UCSD-AML1 (cell line): ENCODE measurements around the gene GNAT1.
A peak's percentile ranks its signal among the peaks of the same experiment; 100 is the strongest.
"Not testable (repeated sequence)": the region's sequence is repeated elsewhere in the genome, so short reads cannot be mapped to it uniquely, and the experiment has no call there.

Source experiments
- DNase-seq: peaks from one replicate; lab custom pipeline; 2025; ENCODE audit not compliant: unreplicated experiment; lab: John Stamatoyannopoulos, UW

The GNAT1 gene

DNA sequence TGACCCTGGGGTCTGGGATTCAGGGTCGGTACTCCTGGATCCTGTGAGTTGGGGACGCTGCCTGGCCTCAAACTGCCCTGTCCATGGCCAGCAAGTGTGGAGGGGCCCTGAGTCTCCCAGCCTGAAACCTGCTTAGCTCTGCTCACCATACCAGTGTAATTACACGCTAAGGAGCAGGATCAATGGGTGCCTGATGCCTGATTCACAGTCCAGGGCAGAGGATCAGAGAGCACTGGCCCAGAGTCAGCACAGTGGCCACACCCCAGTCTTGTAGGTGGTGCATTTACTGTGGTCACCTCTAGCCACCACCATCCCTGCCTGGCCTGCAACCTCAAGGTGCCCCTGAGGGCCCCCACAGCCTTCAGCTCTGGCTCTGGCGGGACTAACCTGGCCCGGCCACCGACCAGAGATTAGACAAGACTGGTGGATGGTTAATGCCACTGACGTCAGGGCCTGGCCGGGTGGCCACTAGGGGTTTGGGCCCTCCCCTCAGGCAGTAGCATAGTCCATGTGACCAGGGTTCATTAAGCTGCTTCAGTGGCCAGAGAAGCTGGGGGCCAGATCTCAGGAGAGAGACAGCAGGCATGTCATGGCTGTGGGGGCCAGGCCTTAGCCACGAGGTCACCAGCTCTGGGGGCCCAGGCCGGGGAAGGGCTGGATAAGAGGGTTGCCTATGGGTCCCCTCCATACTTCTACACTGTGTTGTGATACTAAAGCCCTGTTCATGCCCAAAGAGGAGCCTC lies 10.3 kb downstream of the GNAT1 start:
- no peak for DNase-seq

DNA sequence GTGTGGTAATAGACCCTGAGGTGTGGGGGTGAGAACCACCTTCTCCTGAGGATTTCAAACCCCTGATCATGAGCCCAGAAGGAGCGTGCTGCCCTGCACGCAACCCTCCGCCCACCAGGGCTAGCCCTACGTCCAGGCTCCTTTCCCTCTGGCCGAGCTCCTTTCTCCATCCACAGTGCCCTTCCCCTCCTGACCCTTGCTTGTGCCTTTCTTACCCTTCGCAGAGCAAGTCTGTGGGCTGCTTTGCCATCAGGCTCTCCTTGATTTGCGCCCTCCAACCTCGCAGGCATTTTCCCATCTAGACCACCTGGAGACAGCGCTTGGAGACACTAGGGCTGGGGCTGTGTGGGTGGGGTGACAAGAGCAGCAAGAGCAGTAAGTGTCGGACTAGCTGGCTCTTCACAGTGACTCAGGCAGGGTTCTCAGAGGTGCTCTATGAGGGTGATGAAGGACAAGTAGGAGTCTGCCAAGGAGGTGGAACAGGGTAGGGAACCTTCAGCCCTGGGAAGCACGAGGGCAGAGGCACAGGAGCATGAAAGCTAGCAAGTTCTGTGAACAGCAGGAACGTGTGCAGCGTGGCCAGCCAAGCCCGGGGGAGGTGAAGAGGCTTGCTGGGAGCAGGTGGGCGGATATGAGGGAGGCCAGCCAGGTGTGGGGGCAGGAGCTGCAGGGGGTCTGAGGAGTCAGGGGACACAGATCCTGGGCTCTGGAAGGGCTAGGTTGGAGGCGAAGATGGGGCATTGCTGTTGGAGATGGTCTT lies 11.1 kb downstream of the GNAT1 start:
- DNase-seq = no peak

DNA sequence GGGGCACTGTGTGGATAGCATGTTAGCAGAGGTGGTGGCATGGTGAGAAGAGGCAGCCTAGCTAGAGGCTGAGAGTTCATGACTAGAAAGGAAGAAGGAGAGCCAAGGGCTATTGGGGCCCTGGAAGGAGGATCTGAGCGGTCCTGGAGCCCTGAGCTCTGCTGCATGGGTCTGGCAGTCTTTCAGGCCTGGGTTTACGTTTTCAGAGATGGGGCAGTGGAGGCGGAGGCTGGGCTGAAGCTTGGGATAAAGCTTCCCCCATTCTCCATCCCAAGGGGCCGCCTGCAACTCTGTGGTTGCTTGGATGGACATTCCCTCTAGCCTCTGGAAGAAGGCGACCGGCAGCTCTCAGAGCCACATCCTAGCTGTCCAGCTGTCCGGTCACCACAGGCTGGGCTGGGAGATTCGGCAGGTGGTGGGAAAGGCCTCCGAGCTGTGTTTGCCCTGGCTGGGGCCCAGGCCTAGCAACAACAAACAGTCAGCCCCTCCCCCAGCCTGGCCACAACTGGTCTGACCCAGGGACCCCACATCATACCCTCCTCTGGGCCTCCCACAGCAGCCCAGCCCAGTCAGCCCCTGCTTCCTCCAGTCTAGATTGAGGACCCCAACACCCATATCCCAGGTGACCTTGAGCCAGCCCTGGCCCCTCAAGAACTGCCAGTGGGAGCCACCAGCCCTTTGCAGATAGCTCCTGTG lies 11.9 kb downstream of the GNAT1 start:
- DNase-seq = no peak

- no peak for DNase-seq
These were observed 12.7 kb downstream of the GNAT1 start for GRCh38 chr3:50203809-50204803.

DNA sequence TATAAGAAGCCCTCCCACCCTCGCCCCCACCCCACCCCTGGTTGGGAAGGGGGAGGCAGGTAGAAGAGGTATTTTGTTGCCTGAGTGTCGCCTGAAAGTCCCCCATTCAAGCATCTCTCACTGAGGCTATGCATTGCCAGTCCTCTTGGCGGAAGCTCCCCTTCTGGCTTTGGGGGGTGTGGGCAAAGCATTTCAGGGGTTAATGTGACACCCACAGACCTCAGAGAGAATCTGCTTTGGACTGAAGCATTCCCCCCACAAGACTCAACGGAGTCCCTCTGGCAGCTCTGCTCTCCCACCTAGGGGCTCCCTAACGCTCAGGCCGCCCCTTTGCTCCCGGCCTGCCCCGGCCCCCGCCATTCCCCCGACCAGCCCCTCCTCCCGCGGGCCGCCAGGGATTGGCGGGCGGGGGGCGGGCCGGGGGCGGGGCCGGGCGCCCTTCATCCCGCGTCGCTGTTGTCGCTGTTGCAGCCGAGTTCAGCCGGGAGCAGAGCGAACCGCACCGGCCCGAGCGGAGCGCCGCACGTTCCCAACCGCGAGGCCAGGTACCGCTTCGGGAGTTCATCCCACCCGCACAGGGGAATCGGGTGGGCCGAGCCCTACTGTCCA lies 13.5 kb downstream of the GNAT1 start, which contains the start of gene SLC38A3:
TSS of gene SLC38A3 (plus strand) at position 468 of the 609 bp plus-strand sequence. CDS start 8,929 bp downstream, outside the sequence.
- DNase-seq = no peak

DNA sequence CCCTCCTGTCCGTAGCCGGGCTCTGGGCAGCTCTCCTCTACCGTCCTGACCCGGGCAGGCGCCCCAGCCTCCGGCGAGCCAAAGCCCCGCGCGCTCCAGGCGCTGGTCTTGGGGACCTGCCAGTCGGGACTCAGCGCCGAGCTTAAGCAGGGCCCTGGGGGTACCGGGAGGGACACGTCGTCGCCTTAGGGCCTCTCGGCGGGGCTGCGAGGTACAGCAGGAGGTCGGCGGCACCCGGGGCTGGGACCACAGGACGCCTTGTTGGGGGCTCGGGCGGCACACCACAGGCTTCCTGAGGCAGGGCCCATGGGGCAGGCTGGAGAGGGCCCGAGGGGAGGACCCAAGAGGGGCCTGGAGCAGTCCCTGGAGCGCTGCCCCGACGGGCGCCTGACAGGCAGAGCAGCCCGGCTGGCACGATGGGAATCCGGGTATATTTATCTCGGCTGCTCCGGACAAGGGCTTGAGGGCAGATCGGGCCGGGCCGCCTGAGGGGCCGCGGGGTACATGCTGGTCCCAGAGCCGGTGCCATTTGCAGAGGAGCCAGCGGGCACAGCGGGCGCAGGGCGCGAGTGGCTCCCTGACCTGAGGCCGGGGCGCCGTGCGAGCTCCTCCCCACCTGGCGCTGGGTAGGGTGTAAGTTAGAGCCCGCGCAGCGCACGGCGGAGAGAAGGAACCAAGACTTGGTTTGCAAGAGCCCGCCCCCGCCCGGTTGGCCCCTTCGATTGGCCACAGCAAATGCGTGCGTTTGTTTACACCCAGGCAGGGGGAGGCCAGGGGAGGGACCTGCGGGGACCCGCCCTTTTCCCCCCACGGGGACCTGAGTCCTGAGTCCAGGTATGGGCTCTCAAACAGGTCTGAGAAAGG lies 14.2 kb downstream of the GNAT1 start:
- peak; percentile 22 for DNase-seq

DNA sequence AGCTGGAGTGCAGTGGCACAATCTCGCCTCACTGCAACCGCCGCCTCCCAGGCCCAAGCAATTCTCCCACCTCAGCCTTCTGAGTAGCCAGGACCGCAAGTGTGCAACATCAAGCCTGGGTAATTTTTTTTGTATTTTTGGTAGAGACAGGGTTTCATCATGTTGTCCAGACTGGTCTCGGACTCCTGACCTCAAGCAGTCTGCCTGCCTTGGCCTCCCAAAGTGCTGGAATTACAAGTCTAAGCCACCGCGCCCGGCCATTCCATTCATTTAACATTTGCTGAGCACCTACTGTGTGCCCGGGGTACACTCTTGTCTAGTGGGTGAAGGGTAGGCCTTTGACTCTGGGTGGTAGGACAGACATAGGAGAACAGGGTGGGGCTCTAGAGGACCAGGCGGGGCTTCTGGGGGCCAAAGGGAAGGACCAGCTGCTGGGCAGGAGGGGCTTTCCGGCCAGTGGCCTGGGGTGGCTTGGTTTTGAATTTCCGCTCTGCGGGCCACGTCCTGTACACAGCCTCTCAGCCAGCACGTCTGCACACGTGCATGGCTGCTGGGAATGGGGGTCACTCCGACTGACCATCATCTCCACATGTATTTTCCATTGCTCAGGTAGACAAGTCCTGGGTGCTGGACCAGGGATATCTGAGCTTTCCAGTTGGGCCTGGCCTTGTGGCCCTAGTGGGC lies 16.1 kb downstream of the GNAT1 start:
- DNase-seq = no peak

DNA sequence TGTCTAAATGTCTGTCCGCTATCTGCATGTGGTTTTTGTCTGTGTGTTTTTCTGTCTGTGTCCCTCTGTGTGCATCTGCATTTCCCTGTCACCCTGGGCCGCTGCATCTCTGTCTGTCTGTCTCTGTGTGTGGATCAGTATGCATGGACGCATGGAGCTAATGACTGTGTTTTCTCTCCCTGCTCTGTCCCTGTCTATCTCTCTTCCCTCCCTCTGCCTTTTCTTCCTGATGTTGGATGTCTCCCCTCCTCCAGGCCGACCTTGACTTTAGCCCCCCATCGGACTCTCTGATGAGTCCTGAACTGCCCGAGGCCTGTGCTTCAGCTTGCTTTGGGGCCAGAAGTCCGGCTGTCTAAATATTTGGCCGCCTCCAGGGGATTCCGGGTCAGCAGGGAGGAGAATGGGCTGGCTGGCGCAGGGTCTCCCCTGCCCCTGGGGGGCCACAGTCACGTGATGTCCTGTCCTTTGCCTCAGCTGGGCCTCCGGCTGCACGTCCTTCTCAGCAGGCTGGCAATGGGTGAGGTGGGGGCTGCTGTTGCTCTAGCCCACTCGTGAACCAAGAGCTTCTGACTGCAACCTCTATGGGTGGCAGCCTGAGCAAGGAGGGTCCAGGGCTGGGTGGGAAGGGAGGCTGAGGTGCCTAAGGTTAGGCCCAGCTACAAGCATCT lies 17.4 kb downstream of the GNAT1 start:
- no peak for DNase-seq

GRCh38 chr3:50210176-50210509 lies 18.7 kb downstream of the GNAT1 start:
- DNase-seq = no peak

- no peak for DNase-seq
These were observed 19.3 kb downstream of the GNAT1 start for GRCh38 chr3:50210510-50211367.

DNA sequence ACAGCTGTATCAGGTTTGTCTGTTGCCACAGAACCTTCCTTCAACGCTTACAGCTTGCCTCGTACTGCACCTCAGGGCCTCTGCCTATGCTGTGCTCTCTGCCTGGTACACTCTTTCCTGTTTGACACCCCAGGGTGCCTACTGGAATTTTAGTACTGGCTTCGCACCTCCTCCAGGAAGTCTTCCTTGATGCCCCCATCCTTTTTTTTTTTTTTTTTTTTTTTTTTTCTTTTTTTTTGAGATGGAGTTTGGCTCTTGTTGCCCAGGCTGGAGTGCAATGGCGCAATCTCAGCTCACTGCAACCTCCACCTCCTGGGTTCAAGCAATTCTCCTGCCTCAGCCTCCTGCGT lies 19.9 kb downstream of the GNAT1 start:
- DNase-seq = not testable (repeated sequence)

GRCh38 chr3:50211930-50212329 lies 20.5 kb downstream of the GNAT1 start:
- peak; percentile 44 for DNase-seq

- DNase-seq = no peak
These were observed 21.1 kb downstream of the GNAT1 start for GRCh38 chr3:50212502-50212901.

GRCh38 chr3:50212971-50213370 lies 21.6 kb downstream of the GNAT1 start:
- no peak for DNase-seq

GRCh38 chr3:50213373-50213772 lies 22.0 kb downstream of the GNAT1 start:
- DNase-seq = no peak

DNA sequence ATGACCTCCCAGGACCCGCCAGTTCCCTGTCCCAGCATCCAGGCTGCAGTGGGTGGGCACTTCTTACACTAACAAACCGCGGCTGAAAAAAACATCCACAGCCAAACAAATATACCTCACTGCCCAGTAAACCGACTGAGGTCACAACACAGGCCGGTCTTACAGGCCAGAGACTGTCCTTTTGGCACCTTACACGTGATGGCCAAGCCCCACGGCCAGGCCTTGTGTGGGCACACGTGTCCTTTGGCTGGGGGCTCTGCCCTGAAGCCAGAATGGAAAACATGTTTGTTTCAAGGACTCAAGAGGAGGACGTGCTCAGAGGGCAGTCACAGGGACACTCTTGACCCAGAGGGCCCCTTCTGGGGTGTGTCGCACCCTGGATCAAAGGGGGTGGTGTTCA lies 23.4 kb downstream of the GNAT1 start:
- no peak for DNase-seq

- no peak for DNase-seq
These were observed 24.1 kb downstream of the GNAT1 start for GRCh38 chr3:50215529-50215928.
